HG03175 (cell line): Measurements from ENCODE around the gene MAP6D1.
A peak's percentile ranks its signal among the peaks of the same experiment; 100 is the strongest.
"Not testable (repeated sequence)": the region's sequence is repeated elsewhere in the genome, so short reads cannot be mapped to it uniquely, and the experiment has no call there.

Experiments
- ATAC-seq: cut with Tn5 transposase; IDR thresholded peaks from one replicate; pipeline ENCODE4 v1.9.1; 2021; ENCODE audit warnings: mild to moderate bottlenecking, moderate library complexity; ENCODE audit not compliant: unreplicated experiment

Gene MAP6D1

DNA sequence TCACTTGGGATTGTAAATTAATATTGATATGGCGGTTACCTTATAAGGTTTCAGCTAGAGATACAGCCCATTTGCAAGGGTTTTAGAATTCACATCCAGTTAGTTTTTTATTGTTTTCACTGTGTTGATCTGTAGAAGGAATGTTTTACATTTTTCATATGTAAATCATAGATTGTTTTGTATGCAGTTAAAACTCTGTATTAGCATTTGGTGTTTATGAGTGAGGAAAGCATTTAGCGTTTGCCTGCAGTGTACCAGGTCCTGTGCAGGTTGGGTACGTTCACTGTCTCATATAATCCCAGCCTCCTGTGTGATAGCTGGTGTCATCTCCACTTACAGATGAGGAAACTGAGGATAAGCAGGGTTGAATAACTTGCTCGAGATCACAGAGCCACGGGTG, 23.8 kb downstream of the MAP6D1 start:
- no peak for ATAC-seq

DNA sequence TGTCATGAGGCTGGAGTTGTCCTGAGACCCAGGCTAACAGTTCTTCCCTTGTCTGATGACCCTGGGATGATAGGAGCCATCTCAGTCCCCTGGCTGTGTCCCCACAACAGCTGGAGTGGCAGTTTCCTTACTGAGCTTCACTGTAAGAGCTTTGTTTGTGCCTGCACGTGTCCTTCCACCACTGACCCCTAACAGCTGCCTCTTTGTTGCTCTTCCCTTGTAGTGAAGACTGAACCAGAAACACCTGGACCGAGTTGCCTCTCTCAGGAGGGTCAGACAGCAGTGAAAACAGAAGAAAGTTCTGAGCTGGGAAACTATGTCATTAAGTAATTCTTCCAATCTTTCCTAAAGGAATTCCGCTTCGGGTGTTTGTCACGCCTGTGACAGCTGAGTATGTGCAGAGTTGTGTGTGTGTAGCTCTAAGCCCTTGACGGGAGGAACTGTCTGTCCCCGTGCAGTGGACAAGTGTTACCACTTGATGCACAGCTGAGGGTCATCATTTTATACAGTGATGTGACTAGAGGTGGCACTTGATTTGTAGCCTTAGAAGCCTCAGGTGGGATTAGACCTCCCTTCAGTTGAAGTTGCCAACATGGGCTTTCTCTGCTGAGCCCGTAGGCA, 25.0 kb downstream of the MAP6D1 start:
- no peak for ATAC-seq

- ATAC-seq: no peak
Observed at GRCh38 chr3:183799461-183799860, 25.9 kb downstream of the MAP6D1 start.

GRCh38 chr3:183797996-183798395, 27.4 kb downstream of the MAP6D1 start:
- ATAC-seq: no peak

- no peak for ATAC-seq
Observed at GRCh38 chr3:183796372-183796771, 29.0 kb downstream of the MAP6D1 start.

GRCh38 chr3:183794452-183794851, 30.9 kb downstream of the MAP6D1 start:
- ATAC-seq: no peak

DNA sequence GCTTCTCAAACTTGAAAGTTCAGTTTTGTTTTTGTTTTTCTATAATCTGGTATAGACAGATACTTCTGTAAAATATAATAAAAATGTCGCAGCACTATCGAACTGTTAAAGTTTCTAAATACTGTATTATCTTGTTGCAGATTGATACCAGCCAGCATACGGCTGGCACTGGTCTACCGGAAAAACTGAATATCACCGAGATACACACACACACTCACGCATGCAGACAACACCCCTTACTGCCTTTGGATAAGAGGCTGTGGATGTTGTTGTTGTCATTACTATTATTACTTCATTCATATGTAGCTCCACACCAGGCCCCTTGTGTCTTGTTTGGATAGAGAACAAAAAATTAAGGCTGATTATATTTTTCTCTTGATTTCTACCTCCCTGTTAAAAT, 32.4 kb downstream of the MAP6D1 start:
- ATAC-seq: no peak

DNA sequence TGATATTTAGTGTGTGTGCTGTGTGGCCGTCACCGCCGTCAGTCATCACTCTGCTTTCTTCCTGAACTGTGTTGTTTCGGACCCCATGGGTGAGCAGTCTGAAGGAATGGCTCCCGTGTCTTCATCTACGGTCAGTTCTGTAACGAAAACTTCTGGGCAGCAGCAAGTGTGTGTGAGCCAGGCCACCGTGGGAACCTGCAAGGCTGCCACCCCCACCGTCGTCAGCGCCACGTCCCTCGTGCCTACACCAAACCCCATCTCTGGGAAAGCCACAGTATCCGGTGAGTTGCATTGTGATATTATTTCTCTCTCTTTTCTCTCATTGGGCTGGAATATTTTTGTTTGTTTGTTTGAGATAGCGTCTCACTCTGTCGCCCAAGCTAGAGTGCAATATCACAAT, 34.7 kb downstream of the MAP6D1 start:
- ATAC-seq: no peak

GRCh38 chr3:183789826-183790225, 35.6 kb downstream of the MAP6D1 start:
- no peak for ATAC-seq

DNA sequence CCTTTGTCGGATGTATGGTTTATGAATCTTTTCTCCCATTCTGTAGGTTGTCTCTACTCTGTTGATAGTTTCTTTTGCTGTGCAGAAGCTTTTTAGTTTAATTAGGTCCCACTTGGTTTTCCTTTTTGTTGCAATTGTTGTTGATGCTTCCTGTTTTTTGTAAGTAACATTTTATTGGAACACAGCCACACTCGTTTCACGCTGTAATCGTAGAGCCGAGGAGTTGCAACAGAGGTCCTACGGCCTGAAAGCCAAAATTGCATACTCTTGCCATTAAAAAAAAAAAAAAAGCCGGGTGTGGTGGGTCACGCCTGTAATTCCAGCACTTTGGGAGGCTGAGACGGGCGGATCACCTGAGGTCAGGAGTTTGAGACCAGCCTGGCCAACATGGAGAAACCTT, 40.9 kb downstream of the MAP6D1 start:
- not testable (repeated sequence) for ATAC-seq

GRCh38 chr3:183782576-183783276, 42.7 kb downstream of the MAP6D1 start:
- no peak for ATAC-seq

DNA sequence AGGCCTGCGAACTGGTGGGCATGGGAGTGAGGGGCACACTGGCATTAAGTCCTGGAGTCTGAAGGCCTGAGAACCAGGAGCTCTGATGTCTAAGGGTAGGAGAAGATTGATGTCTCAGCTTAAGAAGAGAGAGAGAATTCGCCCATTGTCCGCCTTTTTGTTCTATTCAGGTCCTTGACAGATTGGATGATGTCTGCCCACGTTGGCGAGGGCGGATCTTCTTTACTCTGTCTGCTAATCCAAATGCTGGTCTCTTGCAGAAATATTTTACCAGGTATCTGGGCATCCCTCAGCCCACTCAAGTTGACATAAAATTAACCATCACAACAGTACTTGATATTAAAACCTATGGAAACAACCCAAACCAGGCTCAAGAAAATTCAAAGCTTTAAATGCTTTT, 44.1 kb downstream of the MAP6D1 start:
- ATAC-seq: no peak

DNA sequence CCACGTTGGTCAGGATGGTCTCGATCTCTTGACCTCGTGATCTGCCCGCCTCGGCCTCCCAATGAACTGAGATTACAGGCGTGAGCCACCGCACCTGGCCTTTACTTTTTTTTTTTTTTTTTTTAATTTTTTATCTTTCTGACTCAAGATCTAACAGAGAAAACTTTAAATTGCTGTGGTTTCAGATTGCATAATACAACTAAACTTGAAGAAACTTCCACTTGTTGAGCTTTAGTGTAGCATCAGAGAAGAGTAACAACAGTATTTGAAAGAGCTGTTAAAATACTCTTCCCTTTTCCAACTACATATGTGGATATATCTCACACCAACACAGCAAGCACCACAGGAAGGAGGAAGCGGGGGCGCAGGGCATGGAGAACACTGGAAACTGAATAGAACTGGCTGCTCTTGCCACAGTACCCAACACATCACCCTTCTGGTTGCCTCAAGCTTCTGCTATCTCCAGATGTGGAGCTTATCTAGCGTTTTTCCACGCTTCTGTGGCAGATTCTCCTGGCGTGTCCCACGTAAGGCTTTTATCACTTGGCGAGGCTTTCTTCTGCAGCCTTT, 45.4 kb downstream of the MAP6D1 start:
- no peak for ATAC-seq

- no peak for ATAC-seq
Observed at GRCh38 chr3:183777016-183777618, 48.3 kb downstream of the MAP6D1 start.

GRCh38 chr3:183776451-183776850, 48.9 kb downstream of the MAP6D1 start:
- not testable (repeated sequence) for ATAC-seq

- ATAC-seq: no peak
Observed at GRCh38 chr3:183775781-183776180, 49.6 kb downstream of the MAP6D1 start.

DNA sequence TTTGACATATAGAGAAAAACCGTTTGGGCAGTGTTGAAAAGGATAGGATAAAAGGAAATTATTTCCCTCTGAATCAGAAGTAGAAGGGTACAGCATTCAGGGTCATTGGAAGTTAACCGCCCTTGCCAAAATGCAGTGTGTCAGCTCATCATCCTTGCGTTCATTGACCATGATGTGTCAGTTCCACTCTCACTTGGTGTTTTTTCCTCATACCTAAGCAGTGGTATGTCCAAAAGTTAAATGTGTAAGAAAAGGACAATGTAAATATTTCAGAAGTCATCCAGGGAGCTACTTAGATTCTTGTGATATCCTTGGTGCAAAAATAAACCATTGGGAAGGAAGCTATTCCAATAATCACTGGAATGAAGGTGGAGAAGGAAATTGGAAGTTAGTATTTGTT, 50.7 kb downstream of the MAP6D1 start:
- no peak for ATAC-seq

- no peak for ATAC-seq
Observed at GRCh38 chr3:183769453-183769852, 55.9 kb downstream of the MAP6D1 start.

DNA sequence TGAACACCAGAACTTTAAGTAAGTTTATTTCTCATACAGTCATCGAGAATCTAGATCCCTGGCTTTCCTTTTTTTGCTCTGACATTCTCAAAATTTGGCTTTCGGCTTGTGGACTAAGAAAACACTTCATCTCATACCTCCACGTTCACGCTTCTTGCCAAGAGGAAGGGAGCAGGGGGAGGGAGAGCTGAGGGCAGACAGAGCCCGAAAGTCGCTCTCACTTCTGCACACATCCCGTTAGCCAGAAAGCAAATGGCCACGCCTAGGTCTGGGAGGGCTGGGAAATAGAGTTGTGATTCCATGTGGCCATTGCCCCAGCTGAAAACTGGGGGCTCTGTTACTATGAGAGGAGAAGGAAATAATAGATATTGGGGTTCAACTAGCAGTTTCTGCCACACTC, 57.3 kb downstream of the MAP6D1 start:
- no peak for ATAC-seq

- ATAC-seq: peak; percentile 76
Observed at GRCh38 chr3:183766745-183767606, 58.4 kb downstream of the MAP6D1 start.

- ATAC-seq: no peak
Observed at GRCh38 chr3:183766107-183766506, 59.3 kb downstream of the MAP6D1 start.
